GM12878 (cell line): Measurements from ENCODE around the gene ZNF576. TPM values are rescaled to one million over a fixed set of nuclear protein-coding genes. Genes with fewer than 3 reads are reported as not detected.

Source experiments
- ATAC-seq: fragments of 200-7000 bp; cut with Tn5 transposase; 3 replicates; pipeline ENCODE4 v1.9.1; 2020; ENCODE audit warnings: mild to moderate bottlenecking, moderate library complexity
- BruUV-seq: library from RNA; stranded (reverse); fragments of 400-500 nt; replicated peaks from 2 replicates; lab custom pipeline; 2021; lab: Mats Ljungman, UMichigan
- CTCF ChIA-PET: fragments of 300-600 bp; sonication (Branson Sonifier 250); formaldehyde crosslinking; extraction: SDS; loops from one replicate; lab custom pipeline; 2021; ENCODE audit warnings: inconsistent platforms; lab: Yijun Ruan, JAX
- POLR2A ChIA-PET: fragments of 350-600 bp; formaldehyde crosslinking; extraction: SDS; loops from one replicate; lab custom pipeline; 2021; ENCODE audit warnings: inconsistent platforms; lab: Charles Lee
- RAD21 ChIA-PET: fragments of 300-600 bp; sonication (Branson Sonifier 250); formaldehyde crosslinking; loops from one replicate; lab custom pipeline; 2023; ENCODE audit warnings: antibody characterized with exemption; ENCODE audit not compliant: unreplicated experiment; lab: Charles Lee
- SMC1A ChIA-PET: fragments of 300-600 bp; sonication (Branson Sonifier 250); formaldehyde crosslinking; loops from one replicate; lab custom pipeline; 2023; ENCODE audit not compliant: unreplicated experiment, uncharacterized antibody; lab: Charles Lee
- DNase-seq: peaks from one replicate; pipeline ENCODE4 v3.0.0-alpha.2; 2011; ENCODE audit warnings: low read depth, low spot score
- FAIRE-seq: peaks from 3 replicates; lab custom pipeline; 2011; peaks lifted over from hg19 to GRCh38; lab: Jason Lieb, UNC
- H2AFZ ChIP-seq: 2 replicates; pipeline ENCODE4 v1.6.0; 2011; ENCODE audit warnings: low read depth, low read length, control low read depth; ENCODE audit not compliant: control insufficient read depth
- H3K27ac ChIP-seq: 2 replicates; pipeline ENCODE4 v1.5.1; 2011; ENCODE audit warnings: control low read depth; ENCODE audit not compliant: control insufficient read depth, insufficient read depth
- H3K27me3 ChIP-seq, 2 experiments: replicated peaks in 1 of 2; 2 replicates each; pipeline versions ENCODE4 v1.6.0 to v1.6.1; 2011; ENCODE audit warnings: low read length in 1 of 2; ENCODE audit not compliant: control insufficient read depth in 2 of 2, insufficient read depth in 2 of 2
- H3K36me3 ChIP-seq, 2 experiments: 2 replicates each; pipeline ENCODE4 v1.5.1; 2011; ENCODE audit warnings: low read length in 1 of 2; ENCODE audit not compliant: control insufficient read depth in 2 of 2, insufficient read depth in 2 of 2
- H3K4me1 ChIP-seq: 2 replicates; pipeline ENCODE4 v1.6.1; 2011; ENCODE audit warnings: mild to moderate bottlenecking, low read length, moderate library complexity, mixed read lengths; ENCODE audit not compliant: control insufficient read depth, insufficient read depth
- H3K4me2 ChIP-seq: 2 replicates; pipeline ENCODE4 v1.6.0; 2011; ENCODE audit warnings: control low read depth; ENCODE audit not compliant: control insufficient read depth, insufficient read depth
- H3K4me3 ChIP-seq: fragments of 200-600 bp; sonication (generic); 2 replicates; pipeline ENCODE4 v1.5.1; 2016
- H3K79me2 ChIP-seq: 2 replicates; pipeline ENCODE4 v1.6.0; 2011; ENCODE audit warnings: low read length; ENCODE audit not compliant: control insufficient read depth, insufficient read depth
- H3K9ac ChIP-seq: 2 replicates; pipeline ENCODE4 v1.8.0; 2011; ENCODE audit warnings: low read length, control low read depth, mixed read lengths; ENCODE audit not compliant: control insufficient read depth, insufficient read depth
- H3K9me3 ChIP-seq: replicated peaks from 3 replicates; pipeline ENCODE4 v1.5.1; 2011; ENCODE audit warnings: mild to moderate bottlenecking, low read length; ENCODE audit not compliant: control insufficient read depth, insufficient read depth
- H4K20me1 ChIP-seq: 2 replicates; pipeline ENCODE4 v1.6.0; 2011; ENCODE audit not compliant: control insufficient read depth, insufficient read depth
- BACH1 ChIP-seq: fragments of 450-650 bp; IDR thresholded peaks from 2 replicates; pipeline ENCODE4 v1.6.1; 2017; ENCODE audit warnings: mild to moderate bottlenecking, borderline replicate concordance
- BCL11A ChIP-seq: IDR thresholded peaks from 2 replicates; pipeline ENCODE4 v1.6.1; 2011; ENCODE audit warnings: low read depth, low read length
- BHLHE40 ChIP-seq, 2 experiments: fragments of 450-650 bp in 1 of 2; IDR thresholded peaks; 2 replicates each; pipeline ENCODE4 v1.6.1; 2011 to 2017; ENCODE audit warnings: low read depth in 2 of 2, borderline replicate concordance in 1 of 2, improper control_type of control experiment in 1 of 2, low read length in 1 of 2, mild to moderate bottlenecking in 1 of 2
- CBX5 ChIP-seq: sonication (generic); IDR thresholded peaks from 2 replicates; pipeline ENCODE4 v1.6.1; 2016; ENCODE audit warnings: low read depth, moderate library complexity, mild to moderate bottlenecking, inconsistent platforms
- CUX1 ChIP-seq: IDR thresholded peaks from 2 replicates; pipeline ENCODE4 v1.6.1; 2012; ENCODE audit warnings: improper control_type of control experiment, low read depth, low read length; ENCODE audit not compliant: insufficient replicate concordance
- EZH2 ChIP-seq: IDR thresholded peaks from 2 replicates; pipeline ENCODE4 v1.6.1; 2012; ENCODE audit warnings: low read depth, mild to moderate bottlenecking, control low read depth, inconsistent platforms, low read length, borderline replicate concordance; ENCODE audit not compliant: control insufficient read depth
- PKNOX1 ChIP-seq: fragments of 450-650 bp; IDR thresholded peaks from 2 replicates; pipeline ENCODE4 v1.6.1; 2016; ENCODE audit warnings: mild to moderate bottlenecking
- POLR2AphosphoS5 ChIP-seq: IDR thresholded peaks from 2 replicates; pipeline ENCODE4 v1.6.1; 2011; ENCODE audit warnings: mild to moderate bottlenecking, low read length, inconsistent platforms
- REST ChIP-seq: IDR thresholded peaks from 2 replicates; pipeline ENCODE4 v1.6.1; 2012; ENCODE audit warnings: mild to moderate bottlenecking, low read depth, low read length
- ZBTB33 ChIP-seq: fragments of 450-650 bp; IDR thresholded peaks from 2 replicates; pipeline ENCODE4 v1.6.1; 2017; ENCODE audit warnings: mild to moderate bottlenecking
- ZNF207 ChIP-seq: fragments of 450-650 bp; IDR thresholded peaks from 2 replicates; pipeline ENCODE4 v1.6.1; 2014; ENCODE audit warnings: antibody characterized with exemption, mild to moderate bottlenecking, borderline replicate concordance
- ZZZ3 ChIP-seq: IDR thresholded peaks from 2 replicates; pipeline ENCODE4 v1.6.1; 2011; ENCODE audit warnings: low read depth; ENCODE audit not compliant: control insufficient read depth, insufficient read length
- WGBS: methylation state at CpG from one replicate; pipeline ENCODE4 v1.1.6; 2016; ENCODE audit warnings: low lambda C conversion rate; ENCODE audit not compliant: insufficient replicate concordance, insufficient coverage; ENCODE audit errors: missing lambda C conversion rate; 5-methylcytosine and 5-hydroxymethylcytosine counted together
- in situ Hi-C: fragments of 300-500 bp; cut with MboI; formaldehyde crosslinking; loops from 9 replicates; pipeline ENCODE4 v1.14.3; 2018; ENCODE audit warnings: mixed read lengths
- intact Hi-C: fragments of 100-400 bp; cut with micrococcal nuclease; formaldehyde crosslinking; loops from one replicate; pipeline ENCODE4 v1.14.2; 2022; ENCODE audit not compliant: unreplicated experiment
- polyA plus RNA-seq, 11 experiments: library from polyadenylated mRNA; depleted of rRNA in 4 of 11; unstranded in 6 of 11; stranded (reverse) in 5 of 11; fragments of >200 nt; fragmentation: Nextera tagmentation in 4 of 11; fragmentation: Illumina TruSeq in 1 of 11; extraction: Ambion mirVana in 4 of 11; extraction: Trizol in 1 of 11; gene quantifications; 1 replicate in 1 of 11; 2 replicates in 10 of 11; pipeline versions ENCODE4 v1.2.1 to v1.2.3, GENCODE V29; 2011 to 2016; ENCODE audit warnings: inconsistent platforms in 2 of 11, missing spikeins in 2 of 11, low read depth in 1 of 11
- total RNA-seq, 4 experiments: library from RNA; depleted of rRNA in 3 of 4; stranded (reverse); fragments of >200 nt in 3 of 4; fragmentation: Illumina TruSeq in 1 of 4; extraction: Trizol in 1 of 4; gene quantifications; 2 replicates each; pipeline versions ENCODE4 v1.2.1 to v1.2.3, GENCODE V29; 2013 to 2021

Gene ZNF576
- total and polyA plus RNA-seq, 10 of the 15 experiments (the other 5 are each of a cell fraction or from before 2014, with no cell fraction given): 7.4 to 29.8 (median 14.3) TPM

- CTCF ChIA-PET: interaction anchor here (1.5 to 1.9 kb wide), 2 partner anchors 27 to 46 kb away, joined by 3 to 7 read pairs; partner anchors contain the start of gene IRGQ
- no peak for TF ChIP-seq BACH1
- no peak for TF ChIP-seq EZH2
- no peak for TF ChIP-seq POLR2AphosphoS5
- TF ChIP-seq ZNF207: no peak
- TF ChIP-seq CUX1: no peak
- TF ChIP-seq PKNOX1: no peak
- TF ChIP-seq BCL11A: no peak
- TF ChIP-seq ZZZ3: no peak
- no peak for TF ChIP-seq BHLHE40 (IDR thresholded peaks at IDR 0.05; ENCODE audit: borderline replicate concordance in 1 of 2, low read depth in 2 of 2, low read length in 1 of 2)
- no peak for TF ChIP-seq CBX5
- TF ChIP-seq REST: no peak
- TF ChIP-seq ZBTB33: no peak
These were observed 25.7 kb downstream of the ZNF576 start for GRCh38 chr19:43622070-43622469.

More at GRCh38 chr19:43622070-43622469, 25.7 kb downstream of the ZNF576 start:
- intact Hi-C loops (no loop called here), in situ Hi-C loops (no loop called here)
- Histone ChIP-seq H3K9ac (no peak overlapping the region), H3K9me3 (no peaks in the 10 kb centered on the region), H2AFZ (no peak overlapping the region), H3K36me3 (no peaks in the 10 kb centered on the region), H3K27me3 (no peaks in the 10 kb centered on the region), H3K79me2 (peaks cover 15% of the 10 kb centered on the region), H3K27ac (no peak overlapping the region), H3K4me2 (no peak overlapping the region), H3K4me3 (no peak overlapping the region), H3K4me1 (peaks cover 6% of the 10 kb centered on the region; the same call in 1 of the 2 replicates), H4K20me1 (no peaks in the 10 kb centered on the region)
- DNase-seq: no peak
- FAIRE-seq: no peak
- ChIA-PET RAD21 (no interaction called here), POLR2A (no interaction called here), SMC1A (no interaction called here)
- BruUV-seq: no TSS peak
- 47% methylated on average over 4 of the region's 4 CpGs for WGBS
- ATAC-seq: no peak
